Caco-2 (cell line): ENCODE measurements around the gene DYNC1H1. TPM values are rescaled to one million over a fixed set of nuclear protein-coding genes. Genes with fewer than 3 reads are reported as not detected.

ENCODE experiments used
- BruUV-seq: library from RNA; stranded (reverse); fragments of 400-500 nt; replicated peaks from 2 replicates; lab custom pipeline; 2021; lab: Mats Ljungman, UMichigan
- CTCF ChIA-PET: fragments of 300-600 bp; sonication (Branson Sonifier 250); formaldehyde crosslinking; loops from one replicate; lab custom pipeline; 2022; ENCODE audit warnings: antibody characterized with exemption; lab: Charles Lee
- POLR2A ChIA-PET: fragments of 300-600 bp; sonication (Branson Sonifier 250); formaldehyde crosslinking; loops from one replicate; lab custom pipeline; 2022; ENCODE audit warnings: antibody characterized with exemption; lab: Charles Lee
- DNase-seq, 2 experiments: peaks; one replicate each; pipeline versions ENCODE4 v3.0.0 to v3.0.0-alpha.2; 2020 to 2022
- H3K27me3 ChIP-seq: replicated peaks from 2 replicates; pipeline ENCODE4 v1.6.0; 2011; ENCODE audit warnings: low read length; ENCODE audit not compliant: control insufficient read depth, insufficient read depth
- H3K36me3 ChIP-seq: 2 replicates; pipeline ENCODE4 v1.5.1; 2011; ENCODE audit warnings: low read length; ENCODE audit not compliant: control insufficient read depth, insufficient read depth
- H3K4me1 ChIP-seq: fragments of 250-450 bp; sonication (Bioruptor Pico); 2 replicates; pipeline ENCODE4 v1.5.1; 2020; ENCODE audit warnings: mild to moderate bottlenecking
- H3K4me3 ChIP-seq: 2 replicates; pipeline ENCODE4 v1.5.1; 2011; ENCODE audit warnings: low read depth, mild to moderate bottlenecking, control low read depth, low read length
- H3K9me3 ChIP-seq: fragments of 250-450 bp; sonication (Bioruptor Pico); 2 replicates; pipeline ENCODE4 v1.5.1; 2020; ENCODE audit warnings: mild to moderate bottlenecking, moderate library complexity
- H3K27ac Mint-ChIP-seq: one replicate; pipeline ENCODE4 v1.8.0; 2022; ENCODE audit warnings: mixed read lengths; ENCODE audit not compliant: unreplicated experiment
- H3K27me3 Mint-ChIP-seq: one replicate; pipeline ENCODE4 v1.8.0; 2022; ENCODE audit warnings: mixed read lengths; ENCODE audit not compliant: insufficient read depth, unreplicated experiment
- H3K36me3 Mint-ChIP-seq: one replicate; pipeline ENCODE4 v1.8.0; 2022; ENCODE audit warnings: mild to moderate bottlenecking, mixed read lengths; ENCODE audit not compliant: insufficient read depth, unreplicated experiment
- H3K4me1 Mint-ChIP-seq: one replicate; pipeline ENCODE4 v1.8.0; 2022; ENCODE audit warnings: low read depth, mixed read lengths; ENCODE audit not compliant: unreplicated experiment
- H3K4me3 Mint-ChIP-seq: one replicate; pipeline ENCODE4 v1.8.0; 2022; ENCODE audit warnings: mild to moderate bottlenecking, moderate library complexity, mixed read lengths; ENCODE audit not compliant: unreplicated experiment
- H3K9me3 Mint-ChIP-seq: one replicate; pipeline ENCODE4 v1.8.0; 2022; ENCODE audit warnings: mixed read lengths; ENCODE audit not compliant: unreplicated experiment
- intact Hi-C: fragments of 100-400 bp; cut with micrococcal nuclease; formaldehyde crosslinking; loops from one replicate; pipeline ENCODE4 v1.10.0; 2022; ENCODE audit not compliant: unreplicated experiment
- total RNA-seq: library from RNA; stranded (reverse); gene quantifications from 2 replicates; pipeline ENCODE4 v1.2.3, GENCODE V29; 2022
- TF ChIP-seq, protein P1 (sequence below), 2 experiments: fragments of 200-600 bp in 1 of 2; IDR thresholded peaks; 1 replicate in 1 of 2; 2 replicates in 1 of 2; pipeline versions ENCODE4 v1.5.1 to v1.8.0; 2011 to 2022; ENCODE audit warnings: antibody characterized with exemption in 1 of 2, control low read depth in 1 of 2, inconsistent platforms in 1 of 2, low read depth in 1 of 2, low read length in 1 of 2, mild to moderate bottlenecking in 1 of 2, moderate library complexity in 1 of 2; ENCODE audit not compliant: insufficient read depth in 1 of 2, severe bottlenecking in 1 of 2, unreplicated experiment in 1 of 2

DYNC1H1 gene
- total RNA-seq, 1 experiment from 2014 or later: 351 TPM

DNA sequence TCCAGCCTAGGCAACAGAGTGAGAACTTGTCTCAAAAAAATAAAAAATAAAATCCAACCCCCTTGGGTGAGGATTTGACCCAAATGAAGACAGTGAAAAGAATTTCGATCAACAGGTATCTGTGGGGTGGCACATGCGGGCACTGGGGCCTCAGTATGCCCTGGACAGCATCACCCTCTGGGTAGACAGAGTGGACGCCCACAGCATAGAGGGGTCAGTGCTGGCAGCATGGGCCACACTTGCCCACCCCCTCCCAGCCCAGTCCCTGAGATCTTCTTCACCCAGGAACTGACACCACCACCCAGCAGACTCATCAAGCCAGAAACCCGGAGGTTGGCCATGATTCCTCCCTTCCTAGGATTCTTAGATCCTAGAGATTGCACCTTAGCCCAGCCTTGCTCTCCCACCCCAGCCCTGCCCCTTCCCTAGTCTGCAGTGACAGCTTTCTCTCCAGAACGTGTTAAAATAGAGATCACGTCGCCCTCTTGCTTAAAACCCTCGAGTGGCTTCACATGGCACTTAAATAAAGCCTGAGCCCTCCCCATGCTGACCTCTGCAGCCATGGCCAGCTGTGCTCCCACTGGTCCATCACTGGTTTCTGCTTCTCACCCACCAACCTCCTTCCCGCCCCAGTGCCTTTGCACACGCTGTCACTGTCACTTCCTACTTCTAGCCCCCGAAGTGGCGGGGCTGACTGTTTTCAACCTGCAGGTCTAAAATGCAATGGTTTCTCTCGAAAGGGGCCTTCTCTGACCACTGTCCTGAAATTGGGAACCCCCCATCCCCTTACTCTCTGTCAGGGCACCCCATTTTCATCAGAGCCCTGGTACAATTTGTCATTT lies 26.2 kb upstream of the DYNC1H1 start:
- CTCF ChIA-PET: no interaction called here
- Mint-ChIP-seq H3K4me1 (no peaks in the 10 kb centered on the region), H3K27me3 (no peaks in the 10 kb centered on the region), H3K9me3 (no peaks in the 10 kb centered on the region), H3K36me3 (no peaks in the 10 kb centered on the region), H3K4me3 (no peak overlapping the region), H3K27ac (no peak overlapping the region)
- intact Hi-C loops: no loop called here
- BruUV-seq: no TSS peak
- TF ChIP-seq, protein P1, sequence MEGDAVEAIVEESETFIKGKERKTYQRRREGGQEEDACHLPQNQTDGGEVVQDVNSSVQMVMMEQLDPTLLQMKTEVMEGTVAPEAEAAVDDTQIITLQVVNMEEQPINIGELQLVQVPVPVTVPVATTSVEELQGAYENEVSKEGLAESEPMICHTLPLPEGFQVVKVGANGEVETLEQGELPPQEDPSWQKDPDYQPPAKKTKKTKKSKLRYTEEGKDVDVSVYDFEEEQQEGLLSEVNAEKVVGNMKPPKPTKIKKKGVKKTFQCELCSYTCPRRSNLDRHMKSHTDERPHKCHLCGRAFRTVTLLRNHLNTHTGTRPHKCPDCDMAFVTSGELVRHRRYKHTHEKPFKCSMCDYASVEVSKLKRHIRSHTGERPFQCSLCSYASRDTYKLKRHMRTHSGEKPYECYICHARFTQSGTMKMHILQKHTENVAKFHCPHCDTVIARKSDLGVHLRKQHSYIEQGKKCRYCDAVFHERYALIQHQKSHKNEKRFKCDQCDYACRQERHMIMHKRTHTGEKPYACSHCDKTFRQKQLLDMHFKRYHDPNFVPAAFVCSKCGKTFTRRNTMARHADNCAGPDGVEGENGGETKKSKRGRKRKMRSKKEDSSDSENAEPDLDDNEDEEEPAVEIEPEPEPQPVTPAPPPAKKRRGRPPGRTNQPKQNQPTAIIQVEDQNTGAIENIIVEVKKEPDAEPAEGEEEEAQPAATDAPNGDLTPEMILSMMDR (IDR thresholded peaks at IDR 0.05; ENCODE audit: insufficient read depth in 1 of 2, low read depth in 1 of 2, low read length in 1 of 2, severe bottlenecking in 1 of 2, unreplicated experiment in 1 of 2): no peak
- H3K9me3 ChIP-seq: no peaks in the 10 kb centered on the region
- DNase-seq: no peak
- POLR2A ChIA-PET: no interaction called here
- no peak overlapping the region for H3K4me3 ChIP-seq
- H3K36me3 ChIP-seq: no peaks in the 10 kb centered on the region
- H3K4me1 ChIP-seq: no peaks in the 10 kb centered on the region
- H3K27me3 ChIP-seq: no peaks in the 10 kb centered on the region

DNA sequence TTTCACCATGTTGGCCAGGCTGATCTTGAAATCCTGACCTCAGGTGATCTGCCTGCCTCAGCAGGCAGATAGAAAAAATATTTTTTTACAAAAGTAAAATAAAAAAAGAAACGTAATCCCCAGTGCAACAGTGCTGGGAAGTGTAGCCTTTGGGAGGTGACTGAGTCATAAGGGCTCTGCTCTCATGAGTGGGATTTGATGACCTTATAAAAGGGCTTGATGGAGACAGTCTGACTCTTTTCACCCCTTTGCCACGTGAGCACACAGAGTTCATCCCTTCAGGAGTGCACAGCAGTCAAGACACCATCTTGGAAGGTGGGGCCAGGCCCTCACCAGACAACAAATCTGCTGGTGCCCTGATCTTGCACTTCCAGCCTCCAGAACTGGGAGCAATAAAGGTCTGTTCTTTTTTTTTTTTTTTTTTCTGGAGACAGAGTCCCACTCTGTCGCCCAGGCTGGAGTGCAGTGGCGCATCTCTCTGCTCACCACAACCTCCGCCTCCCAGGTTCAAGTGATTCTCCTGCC lies 24.7 kb upstream of the DYNC1H1 start:
- DNase-seq: no peak
- no TSS peak for BruUV-seq
- Mint-ChIP-seq H3K9me3 (no peaks in the 10 kb centered on the region), H3K4me3 (no peak overlapping the region), H3K27ac (no peak overlapping the region), H3K4me1 (no peaks in the 10 kb centered on the region), H3K36me3 (no peaks in the 10 kb centered on the region), H3K27me3 (no peaks in the 10 kb centered on the region)
- Histone ChIP-seq H3K36me3 (no peaks in the 10 kb centered on the region), H3K9me3 (no peaks in the 10 kb centered on the region), H3K27me3 (no peaks in the 10 kb centered on the region), H3K4me3 (no peak overlapping the region), H3K4me1 (no peaks in the 10 kb centered on the region)
- TF ChIP-seq, protein P1 (IDR thresholded peaks at IDR 0.05; ENCODE audit: insufficient read depth in 1 of 2, low read depth in 1 of 2, low read length in 1 of 2, severe bottlenecking in 1 of 2, unreplicated experiment in 1 of 2): no peak
- intact Hi-C loops: no loop called here
- ChIA-PET CTCF (no interaction called here), POLR2A (no interaction called here)

DNA sequence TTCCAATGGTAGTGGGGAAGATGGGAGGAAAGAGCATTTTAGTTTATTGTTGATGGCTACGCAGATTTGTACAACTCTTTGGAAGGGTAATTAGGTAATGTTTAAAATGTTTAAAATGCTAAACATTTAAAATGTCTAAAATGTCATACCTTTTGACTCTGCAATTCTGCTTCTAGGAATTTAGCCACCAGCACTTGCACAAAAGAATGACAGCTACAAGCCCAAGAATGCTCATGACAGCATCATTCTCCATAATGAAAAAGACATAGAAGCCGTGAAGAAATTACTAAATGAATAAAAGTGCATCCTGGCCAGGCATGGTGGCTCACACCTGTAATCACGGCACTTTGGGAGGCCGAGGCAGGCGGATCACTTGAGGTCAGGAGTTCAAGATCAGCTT lies 19.9 kb upstream of the DYNC1H1 start:
- H3K9me3 Mint-ChIP-seq: no peaks in the 10 kb centered on the region
- intact Hi-C loops: no loop called here
- no peaks in the 10 kb centered on the region for H3K27me3 Mint-ChIP-seq
- Histone ChIP-seq H3K4me3 (no peak overlapping the region), H3K27me3 (no peaks in the 10 kb centered on the region), H3K4me1 (no peaks in the 10 kb centered on the region), H3K9me3 (no peaks in the 10 kb centered on the region), H3K36me3 (no peaks in the 10 kb centered on the region)
- TF ChIP-seq, protein P1 (IDR thresholded peaks at IDR 0.05; ENCODE audit: insufficient read depth in 1 of 2, low read depth in 1 of 2, low read length in 1 of 2, severe bottlenecking in 1 of 2, unreplicated experiment in 1 of 2): no peak
- no TSS peak for BruUV-seq
- no peak overlapping the region for H3K4me3 Mint-ChIP-seq
- ChIA-PET POLR2A (no interaction called here), CTCF (no interaction called here)
- H3K4me1 Mint-ChIP-seq: no peaks in the 10 kb centered on the region
- no peak overlapping the region for H3K27ac Mint-ChIP-seq
- no peak for DNase-seq
- peaks cover 17% of the 10 kb centered on the region for H3K36me3 Mint-ChIP-seq
